Sigmoid colon (tissue), 4 donors: ENCODE results near the gene RFNG.

ENCODE experiments used
- EP300 ChIP-seq, 4 donors: sonication (generic); formaldehyde crosslinking; IDR thresholded peaks; one replicate each; pipeline ENCODE4 v1.6.1; 2017; ENCODE audit warnings: antibody characterized with exemption in 4 of 4
- TF ChIP-seq, protein P1 (sequence below), 4 experiments: fragments of 450-650 bp in 3 of 4; fragments of 200-600 bp in 1 of 4; IDR thresholded peaks; one replicate each; pipeline ENCODE4 v1.5.1; 2016 to 2019; ENCODE audit warnings: antibody characterized with exemption in 4 of 4, mild to moderate bottlenecking in 3 of 4, moderate library complexity in 2 of 4

DNA sequence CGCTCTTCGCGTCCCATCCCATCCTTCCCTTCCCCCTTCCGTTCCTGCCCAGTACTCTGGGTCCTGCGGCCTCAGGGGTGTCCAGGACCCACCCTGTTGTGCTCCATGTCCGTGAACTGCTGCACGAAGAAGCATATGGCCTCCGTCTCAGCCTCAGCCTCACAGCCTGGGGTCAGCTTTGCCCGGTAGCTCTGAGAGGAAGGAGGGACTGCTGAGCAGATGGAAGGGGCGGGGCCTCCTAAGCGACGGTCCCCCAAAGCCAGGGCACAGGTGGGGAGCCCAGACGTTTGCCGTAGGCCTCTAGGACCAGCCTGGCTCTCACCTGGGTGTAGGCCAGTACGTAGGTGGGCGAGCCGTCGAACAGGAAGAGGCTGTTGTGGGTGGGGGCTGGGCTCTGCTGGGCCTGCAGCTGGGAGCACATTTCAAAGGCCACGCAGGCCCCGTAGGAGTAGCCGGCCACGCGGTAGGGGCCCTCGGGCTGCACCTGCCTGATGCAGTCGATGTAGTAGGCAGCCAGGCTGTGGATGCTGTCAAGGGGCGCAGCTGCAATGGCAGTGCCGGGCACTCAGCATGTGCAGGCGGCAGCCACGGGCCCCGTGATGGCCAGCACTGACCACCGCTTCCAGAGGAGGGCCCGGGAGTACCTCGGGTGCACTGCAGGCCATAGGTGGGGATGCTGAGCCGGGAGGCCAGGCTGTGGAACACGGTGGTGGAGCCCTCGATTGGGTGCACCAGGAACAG, 28.6 kb upstream of the RFNG start:
- TF ChIP-seq, protein P1, sequence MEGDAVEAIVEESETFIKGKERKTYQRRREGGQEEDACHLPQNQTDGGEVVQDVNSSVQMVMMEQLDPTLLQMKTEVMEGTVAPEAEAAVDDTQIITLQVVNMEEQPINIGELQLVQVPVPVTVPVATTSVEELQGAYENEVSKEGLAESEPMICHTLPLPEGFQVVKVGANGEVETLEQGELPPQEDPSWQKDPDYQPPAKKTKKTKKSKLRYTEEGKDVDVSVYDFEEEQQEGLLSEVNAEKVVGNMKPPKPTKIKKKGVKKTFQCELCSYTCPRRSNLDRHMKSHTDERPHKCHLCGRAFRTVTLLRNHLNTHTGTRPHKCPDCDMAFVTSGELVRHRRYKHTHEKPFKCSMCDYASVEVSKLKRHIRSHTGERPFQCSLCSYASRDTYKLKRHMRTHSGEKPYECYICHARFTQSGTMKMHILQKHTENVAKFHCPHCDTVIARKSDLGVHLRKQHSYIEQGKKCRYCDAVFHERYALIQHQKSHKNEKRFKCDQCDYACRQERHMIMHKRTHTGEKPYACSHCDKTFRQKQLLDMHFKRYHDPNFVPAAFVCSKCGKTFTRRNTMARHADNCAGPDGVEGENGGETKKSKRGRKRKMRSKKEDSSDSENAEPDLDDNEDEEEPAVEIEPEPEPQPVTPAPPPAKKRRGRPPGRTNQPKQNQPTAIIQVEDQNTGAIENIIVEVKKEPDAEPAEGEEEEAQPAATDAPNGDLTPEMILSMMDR (IDR thresholded peaks at IDR 0.05) = no peak
- TF ChIP-seq EP300 (IDR thresholded peaks at IDR 0.05) = no peak
